K562 (cell line): ENCODE measurements around the gene RNF141. TPM values are rescaled to one million over a fixed set of nuclear protein-coding genes. Genes with fewer than 3 reads are reported as not detected.

ENCODE experiments used
- ATAC-seq: fragments of 200-7000 bp; cut with Tn5 transposase; 3 replicates; pipeline ENCODE4 v1.9.1; 2020; ENCODE audit warnings: moderate library complexity
- BruUV-seq: library from RNA; stranded (reverse); fragments of 400-500 nt; replicated peaks from 2 replicates; lab custom pipeline; 2021; lab: Mats Ljungman, UMichigan
- CTCF ChIA-PET: fragments of 300-600 bp; formaldehyde crosslinking; extraction: SDS; loops from one replicate; lab custom pipeline; 2021; ENCODE audit warnings: low intra/inter-chr PET ratio; lab: Yijun Ruan, JAX
- POLR2A ChIA-PET: fragments of 300-600, 350-650 bp; sonication (Branson Sonifier 250); formaldehyde crosslinking; extraction: SDS; loops from one replicate; lab custom pipeline; 2021; ENCODE audit warnings: antibody characterized with exemption, inconsistent platforms; lab: Yijun Ruan, JAX
- DNase-seq, 4 experiments: peaks; one replicate each; pipeline versions ENCODE4 v3.0.0 to v3.0.0-alpha.2; 2011 to 2018; ENCODE audit warnings: low spot score in 3 of 4, mixed read lengths in 3 of 4; ENCODE audit errors: extremely low read depth in 1 of 4
- FAIRE-seq: peaks from 2 replicates; lab custom pipeline; 2011; peaks lifted over from hg19 to GRCh38; lab: Jason Lieb, UNC
- H2AFZ ChIP-seq: 2 replicates; pipeline ENCODE4 v1.6.0; 2011; ENCODE audit warnings: low read depth, low read length, control low read depth, inconsistent platforms
- H3K27ac ChIP-seq: fragments of 200-600 bp; 3 replicates; pipeline ENCODE4 v1.8.0; 2011; ENCODE audit warnings: low read depth, mild to moderate bottlenecking, control low read depth, inconsistent platforms, low read length, moderate library complexity, mixed read lengths; ENCODE audit errors: extremely low read depth
- H3K27me3 ChIP-seq, 2 experiments: fragments of 300-600 bp in 1 of 2; 2 replicates in 1 of 2; 3 replicates in 1 of 2; pipeline versions ENCODE4 v1.6.0 to v1.8.0; 2011; ENCODE audit warnings: inconsistent platforms in 2 of 2, low read length in 2 of 2, mild to moderate bottlenecking in 1 of 2, mixed read lengths in 1 of 2, moderate library complexity in 1 of 2; ENCODE audit not compliant: control insufficient read depth in 2 of 2, insufficient read depth in 2 of 2
- H3K36me3 ChIP-seq: fragments of 300-600 bp; 3 replicates; pipeline ENCODE4 v1.8.0; 2011; ENCODE audit warnings: mild to moderate bottlenecking, low read length, inconsistent platforms; ENCODE audit not compliant: control insufficient read depth, insufficient read depth
- H3K4me1 ChIP-seq, 2 experiments: fragments of 200-600 bp in 1 of 2; replicated peaks in 1 of 2; 2 replicates in 1 of 2; 3 replicates in 1 of 2; pipeline versions ENCODE4 v1.5.1 to v1.8.0; 2011; ENCODE audit warnings: inconsistent platforms in 2 of 2, low read length in 2 of 2, mild to moderate bottlenecking in 1 of 2, mixed read lengths in 1 of 2, moderate library complexity in 1 of 2; ENCODE audit not compliant: control insufficient read depth in 2 of 2, insufficient read depth in 2 of 2
- H3K4me2 ChIP-seq: 2 replicates; pipeline ENCODE4 v1.6.1; 2011; ENCODE audit warnings: low read length, control low read depth, inconsistent platforms, mixed read lengths; ENCODE audit not compliant: insufficient read depth
- H3K4me3 ChIP-seq: fragments of 200-600 bp; sonication (generic), shearing (Covaris generic); 2 replicates; pipeline ENCODE4 v1.5.1; 2016; ENCODE audit warnings: control low read depth, inconsistent platforms
- H3K79me2 ChIP-seq: fragments of 200-600 bp; 3 replicates; pipeline ENCODE4 v1.8.0; 2011; ENCODE audit warnings: low read length, inconsistent platforms; ENCODE audit not compliant: control insufficient read depth, insufficient read depth
- H3K9ac ChIP-seq, 2 experiments: 2 replicates each; pipeline versions ENCODE4 v1.6.0 to v1.6.1; 2011; ENCODE audit warnings: low read depth in 2 of 2, low read length in 2 of 2, control low read depth in 1 of 2, inconsistent platforms in 1 of 2, mild to moderate bottlenecking in 1 of 2, mixed read lengths in 1 of 2; ENCODE audit not compliant: insufficient read depth in 1 of 2
- H3K9me1 ChIP-seq: one replicate; pipeline ENCODE4 v1.6.0; 2011; ENCODE audit warnings: inconsistent platforms, mild to moderate bottlenecking, low read length, moderate library complexity; ENCODE audit not compliant: control insufficient read depth, insufficient read depth
- H3K9me3 ChIP-seq: replicated peaks from 2 replicates; pipeline ENCODE4 v1.5.1; 2011; ENCODE audit warnings: low read depth, low read length, inconsistent platforms; ENCODE audit not compliant: control insufficient read depth, insufficient read depth
- H4K20me1 ChIP-seq: replicated peaks from 2 replicates; pipeline ENCODE4 v1.6.1; 2011; ENCODE audit warnings: low read length, inconsistent platforms, mixed read lengths; ENCODE audit not compliant: control insufficient read depth, insufficient read depth
- ATF1 ChIP-seq, 2 experiments: fragments of 450-650 bp in 1 of 2; IDR thresholded peaks; 2 replicates each; pipeline ENCODE4 v1.6.1; 2016; ENCODE audit warnings: missing compliant biosample characterization in 1 of 2, missing genetic modification characterization in 1 of 2
- BCL6 ChIP-seq: fragments of 250-450 bp; sonication (Bioruptor Pico); IDR thresholded peaks from 2 replicates; pipeline ENCODE4 v1.4.0; 2020
- CAMTA2 ChIP-seq: fragments of 250-450 bp; sonication (Bioruptor Pico); conservative IDR thresholded peaks from 2 replicates; pipeline ENCODE4 v1.5.1; 2022
- GTF2F1 ChIP-seq: IDR thresholded peaks from 2 replicates; pipeline ENCODE4 v1.6.1; 2011; ENCODE audit warnings: low read depth, low read length, improper control_type of control experiment
- IFI16 ChIP-seq: fragments of 250-450 bp; sonication (Bioruptor Pico); IDR thresholded peaks from 2 replicates; pipeline ENCODE4 v2.1.2; 2022; ENCODE audit warnings: mild to moderate bottlenecking, inconsistent platforms
- MEF2A ChIP-seq: IDR thresholded peaks from 2 replicates; pipeline ENCODE4 v1.6.1; 2011; ENCODE audit warnings: low read depth, mild to moderate bottlenecking, low read length, moderate library complexity; ENCODE audit not compliant: control insufficient read depth
- POLR2A ChIP-seq: fragments of 450-650 bp; conservative IDR thresholded peaks from 2 replicates; pipeline ENCODE4 v1.6.1; 2016
- RAD51 ChIP-seq: fragments of 450-650 bp; IDR thresholded peaks from 2 replicates; pipeline ENCODE4 v1.7.1; 2016; ENCODE audit warnings: low read depth, mild to moderate bottlenecking, borderline replicate concordance
- RBM34 ChIP-seq: fragments of 200-400 bp; formaldehyde crosslinking; IDR thresholded peaks from 2 replicates; pipeline ENCODE4 v1.6.1; 2018; ENCODE audit warnings: low read length, borderline replicate concordance; ENCODE audit not compliant: insufficient read depth
- SMARCA4 ChIP-seq: fragments of 450-650 bp; IDR thresholded peaks from 2 replicates; pipeline ENCODE4 v1.6.1; 2016
- ZBTB2 ChIP-seq: fragments of 450-650 bp; IDR thresholded peaks from 2 replicates; pipeline ENCODE4 v1.6.1; 2016; ENCODE audit warnings: antibody characterized with exemption
- ZMIZ1 ChIP-seq, 2 experiments: fragments of 150-350 bp in 1 of 2; IDR thresholded peaks; 2 replicates each; pipeline ENCODE4 v1.6.1; 2012 to 2016; ENCODE audit warnings: low read depth in 2 of 2, low read length in 2 of 2, mild to moderate bottlenecking in 1 of 2, moderate library complexity in 1 of 2
- ZNF584 ChIP-seq: fragments of 200-800 bp; sonication (Bioruptor generic); IDR thresholded peaks from 2 replicates; pipeline ENCODE4 v1.6.1; 2016; ENCODE audit warnings: low read depth, mild to moderate bottlenecking, missing genetic modification characterization, missing compliant biosample characterization
- WGBS: fragments of 100-300 bp; shearing (Covaris generic); methylation state at CpG from one replicate; pipeline ENCODE4 v1.1.6; 2016; ENCODE audit warnings: low coverage, mixed read lengths; ENCODE audit not compliant: insufficient coverage; ENCODE audit errors: missing lambda C conversion rate; 5-methylcytosine and 5-hydroxymethylcytosine counted together
- in situ Hi-C: fragments of 300-500 bp; cut with MboI; formaldehyde crosslinking; loops from 4 replicates; pipeline ENCODE4 v1.15.0; 2018; ENCODE audit warnings: inconsistent platforms, mixed read lengths
- intact Hi-C: fragments of 100-400 bp; cut with micrococcal nuclease; formaldehyde crosslinking; loops from 2 replicates; pipeline ENCODE4 v1.14.2; 2022
- polyA plus RNA-seq, 8 experiments: library from polyadenylated mRNA; depleted of rRNA in 4 of 8; stranded (reverse) in 5 of 8; unstranded in 3 of 8; fragments of >200 nt; fragmentation: Nextera tagmentation in 2 of 8; fragmentation: Illumina TruSeq in 1 of 8; extraction: Ambion mirVana in 2 of 8; extraction: Trizol in 1 of 8; gene quantifications; 2 replicates each; pipeline versions ENCODE4 v1.2.1 to v1.2.3, GENCODE V29; 2011 to 2014; ENCODE audit warnings: inconsistent platforms in 1 of 8, missing spikeins in 1 of 8
- total RNA-seq, 7 experiments: library from RNA; depleted of rRNA in 6 of 7; stranded (reverse); fragments of >200 nt in 6 of 7; fragmentation: Illumina TruSeq in 2 of 7; extraction: Trizol in 2 of 7; gene quantifications; 2 replicates each; pipeline versions ENCODE4 v1.2.1 to v1.2.3, GENCODE V29; 2011 to 2021; ENCODE audit warnings: low replicate concordance in 1 of 7
- TF ChIP-seq, protein P1 (sequence below): fragments of 450-650 bp; formaldehyde crosslinking; IDR thresholded peaks from 2 replicates; pipeline ENCODE4 v1.4.0; 2020; ENCODE audit warnings: mild to moderate bottlenecking
- TF ChIP-seq, protein P2 (sequence below): fragments of 200-800 bp; sonication (Bioruptor generic); IDR thresholded peaks from 2 replicates; pipeline ENCODE4 v1.6.1; 2017; ENCODE audit warnings: missing genetic modification characterization, missing compliant biosample characterization

The RNF141 gene
- total and polyA plus RNA-seq, 9 of the 15 experiments (the other 6 are each of a cell fraction or from before 2014, with no cell fraction given): 9.7 to 51.9 (median 18.9) TPM

GRCh38 chr11:10573556-10573955 lies 32.6 kb upstream of the RNF141 start:
- Histone ChIP-seq H3K4me3 (no peak overlapping the region), H3K9me3 (no peaks in the 10 kb centered on the region), H3K36me3 (no peaks in the 10 kb centered on the region), H3K27me3 (no peaks in the 10 kb centered on the region), H3K27ac (no peak overlapping the region), H2AFZ (no peak overlapping the region), H3K4me1 (peaks cover 0 to 3% of the 10 kb centered on the region in 2 experiments; a peak in 1 of 5 replicates), H3K9ac (no peak overlapping the region), H3K4me2 (no peak overlapping the region), H3K79me2 (no peaks in the 10 kb centered on the region), H4K20me1 (no peaks in the 10 kb centered on the region), H3K9me1 (no peaks in the 10 kb centered on the region)
- ChIA-PET CTCF (no interaction called here), POLR2A (interaction anchor here (0.7 to 2.0 kb wide), 3 partner anchors 9 to 149 kb away, joined by 3 to 11 read pairs (median 3); no protein-coding TSS in a partner anchor)
- FAIRE-seq (no peak), DNase-seq (no peak), ATAC-seq (no peak)
- WGBS: 7% methylated on average over 3 of the region's 3 CpGs
- intact Hi-C loops: no loop called here
- in situ Hi-C loops: no loop called here
- no TSS peak for BruUV-seq
- no peak for TF ChIP-seq POLR2A
- no peak for TF ChIP-seq MEF2A
- TF ChIP-seq RAD51: no peak
- no peak for TF ChIP-seq SMARCA4
- TF ChIP-seq CAMTA2 (CRISPR knock-in tag): no peak
- TF ChIP-seq ZNF584 (CRISPR knock-in tag): no peak
- TF ChIP-seq ZMIZ1 (IDR thresholded peaks at IDR 0.05; ENCODE audit: low read depth in 2 of 2, low read length in 2 of 2): no peak
- TF ChIP-seq ATF1 (CRISPR knock-in tag; IDR thresholded peaks at IDR 0.05): no peak
- TF ChIP-seq ATF1 (tag; IDR thresholded peaks at IDR 0.05): no peak
- no peak for TF ChIP-seq GTF2F1
- no peak for TF ChIP-seq BCL6
- TF ChIP-seq RBM34: no peak
- TF ChIP-seq, protein P1, sequence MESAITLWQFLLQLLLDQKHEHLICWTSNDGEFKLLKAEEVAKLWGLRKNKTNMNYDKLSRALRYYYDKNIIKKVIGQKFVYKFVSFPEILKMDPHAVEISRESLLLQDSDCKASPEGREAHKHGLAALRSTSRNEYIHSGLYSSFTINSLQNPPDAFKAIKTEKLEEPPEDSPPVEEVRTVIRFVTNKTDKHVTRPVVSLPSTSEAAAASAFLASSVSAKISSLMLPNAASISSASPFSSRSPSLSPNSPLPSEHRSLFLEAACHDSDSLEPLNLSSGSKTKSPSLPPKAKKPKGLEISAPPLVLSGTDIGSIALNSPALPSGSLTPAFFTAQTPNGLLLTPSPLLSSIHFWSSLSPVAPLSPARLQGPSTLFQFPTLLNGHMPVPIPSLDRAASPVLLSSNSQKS (CRISPR knock-in tag): no peak
- TF ChIP-seq, protein P2, sequence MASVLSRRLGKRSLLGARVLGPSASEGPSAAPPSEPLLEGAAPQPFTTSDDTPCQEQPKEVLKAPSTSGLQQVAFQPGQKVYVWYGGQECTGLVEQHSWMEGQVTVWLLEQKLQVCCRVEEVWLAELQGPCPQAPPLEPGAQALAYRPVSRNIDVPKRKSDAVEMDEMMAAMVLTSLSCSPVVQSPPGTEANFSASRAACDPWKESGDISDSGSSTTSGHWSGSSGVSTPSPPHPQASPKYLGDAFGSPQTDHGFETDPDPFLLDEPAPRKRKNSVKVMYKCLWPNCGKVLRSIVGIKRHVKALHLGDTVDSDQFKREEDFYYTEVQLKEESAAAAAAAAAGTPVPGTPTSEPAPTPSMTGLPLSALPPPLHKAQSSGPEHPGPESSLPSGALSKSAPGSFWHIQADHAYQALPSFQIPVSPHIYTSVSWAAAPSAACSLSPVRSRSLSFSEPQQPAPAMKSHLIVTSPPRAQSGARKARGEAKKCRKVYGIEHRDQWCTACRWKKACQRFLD (CRISPR knock-in tag): no peak
- no peak for TF ChIP-seq IFI16 (CRISPR knock-in tag)
- no peak for TF ChIP-seq ZBTB2
